NT2/D1 (cell line): ENCODE results near the gene POLN.
A peak's percentile ranks its signal among the peaks of the same experiment; 100 is the strongest.

Source experiments
- DNase-seq: peaks from one replicate; pipeline ENCODE4 v3.0.0-alpha.2; 2011; ENCODE audit warnings: low read depth, low spot score
- H3K27me3 ChIP-seq: 2 replicates; pipeline ENCODE4 v1.6.0; 2011; ENCODE audit warnings: mild to moderate bottlenecking; ENCODE audit not compliant: insufficient read length, insufficient read depth
- H3K36me3 ChIP-seq: 2 replicates; pipeline ENCODE4 v1.6.1; 2011; ENCODE audit warnings: mild to moderate bottlenecking, low read length, mixed read lengths; ENCODE audit not compliant: insufficient read depth, insufficient read length
- H3K4me1 ChIP-seq: 2 replicates; pipeline ENCODE4 v1.5.1; 2011; ENCODE audit not compliant: insufficient read depth, insufficient read length
- H3K4me3 ChIP-seq: 2 replicates; pipeline ENCODE4 v1.5.1; 2011; ENCODE audit warnings: low read depth; ENCODE audit not compliant: insufficient read length
- H3K9ac ChIP-seq: 2 replicates; pipeline ENCODE4 v1.6.0; 2011; ENCODE audit warnings: low read depth; ENCODE audit not compliant: insufficient read length
- H3K9me3 ChIP-seq: 2 replicates; pipeline ENCODE4 v1.5.1; 2011; ENCODE audit warnings: mild to moderate bottlenecking, low read length; ENCODE audit not compliant: insufficient read depth
- SUZ12 ChIP-seq: IDR thresholded peaks from 2 replicates; pipeline ENCODE4 v1.6.1; 2011; ENCODE audit not compliant: insufficient read length, insufficient read depth; ENCODE audit errors: extremely low read depth
- YY1 ChIP-seq: IDR thresholded peaks from 2 replicates; pipeline ENCODE4 v1.6.1; 2011; ENCODE audit not compliant: insufficient read length, insufficient read depth
- ZNF274 ChIP-seq: IDR thresholded peaks from 2 replicates; pipeline ENCODE4 v1.6.1; 2011; ENCODE audit warnings: mild to moderate bottlenecking, low read depth, low read length

The POLN gene

GRCh38 chr4:2159931-2160330, 82.0 kb downstream of the POLN start:
- H3K4me1 ChIP-seq = no peaks in the 10 kb centered on the region
- H3K4me3 ChIP-seq = no peak overlapping the region
- TF ChIP-seq SUZ12 (no peak), YY1 (no peak)
- H3K9me3 ChIP-seq = peaks cover 5% of the 10 kb centered on the region
- DNase-seq = no peak
- no peaks in the 10 kb centered on the region for H3K27me3 ChIP-seq
- no peaks in the 10 kb centered on the region for H3K36me3 ChIP-seq
- H3K9ac ChIP-seq = no peak overlapping the region

DNA sequence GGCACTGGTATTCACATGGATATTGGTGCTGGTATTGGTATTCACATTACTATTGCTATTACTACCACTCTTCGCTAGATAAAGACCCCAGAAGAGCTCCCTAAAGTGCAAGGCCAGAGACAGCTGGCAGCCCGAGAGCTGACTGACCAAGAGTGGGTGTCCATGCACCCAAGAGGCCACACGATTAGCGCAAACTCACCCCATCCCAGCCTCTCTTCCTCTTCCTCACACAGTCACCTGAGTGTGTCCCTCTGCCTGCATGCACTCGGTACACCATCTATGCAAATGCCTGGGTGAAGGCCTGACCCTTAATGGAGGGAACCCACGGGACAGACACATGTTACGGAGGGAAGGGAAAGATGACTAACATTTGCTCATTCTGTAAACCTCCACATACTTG, 86.7 kb downstream of the POLN start:
- no peak for TF ChIP-seq ZNF274
- no peak for TF ChIP-seq SUZ12
- no peak for TF ChIP-seq YY1

DNA sequence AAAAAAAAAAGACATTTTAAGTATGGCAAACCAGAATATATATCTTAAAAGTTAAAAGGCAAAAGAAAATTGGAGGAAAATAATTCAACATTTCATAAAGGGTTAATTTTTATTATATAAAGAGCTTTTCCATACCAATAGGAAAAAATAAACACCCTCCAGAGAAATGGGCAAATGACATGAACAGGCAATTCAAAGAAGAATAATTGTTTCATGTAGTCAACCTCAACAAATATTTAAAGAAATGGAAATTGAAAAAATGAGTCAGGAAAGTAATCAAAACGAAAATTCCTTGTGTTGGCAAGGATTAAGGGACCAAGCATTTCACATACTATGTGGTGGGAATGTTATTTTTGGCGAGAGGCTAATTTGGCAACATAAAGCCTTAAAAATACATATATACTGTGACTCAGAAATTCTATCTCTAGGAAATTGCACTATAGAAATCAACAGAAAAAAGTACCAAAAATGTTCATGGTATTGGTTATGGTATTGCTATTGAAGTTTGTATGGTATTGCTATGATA, 87.6 kb downstream of the POLN start:
- no peak overlapping the region for H3K9ac ChIP-seq
- no peak for DNase-seq
- no peak overlapping the region for H3K4me3 ChIP-seq
- TF ChIP-seq YY1 (no peak), SUZ12 (no peak), ZNF274 (no peak)
- no peaks in the 10 kb centered on the region for H3K4me1 ChIP-seq
- H3K27me3 ChIP-seq = no peaks in the 10 kb centered on the region
- H3K36me3 ChIP-seq = no peaks in the 10 kb centered on the region
- H3K9me3 ChIP-seq = peaks cover 21% of the 10 kb centered on the region

More for the DNA sequence above, 86.7 kb downstream of the POLN start:
- Histone ChIP-seq H3K9ac (no peak overlapping the region), H3K27me3 (no peaks in the 10 kb centered on the region), H3K4me3 (no peak overlapping the region), H3K9me3 (peaks cover 21% of the 10 kb centered on the region), H3K36me3 (no peaks in the 10 kb centered on the region), H3K4me1 (no peaks in the 10 kb centered on the region)
- no peak for DNase-seq

DNA sequence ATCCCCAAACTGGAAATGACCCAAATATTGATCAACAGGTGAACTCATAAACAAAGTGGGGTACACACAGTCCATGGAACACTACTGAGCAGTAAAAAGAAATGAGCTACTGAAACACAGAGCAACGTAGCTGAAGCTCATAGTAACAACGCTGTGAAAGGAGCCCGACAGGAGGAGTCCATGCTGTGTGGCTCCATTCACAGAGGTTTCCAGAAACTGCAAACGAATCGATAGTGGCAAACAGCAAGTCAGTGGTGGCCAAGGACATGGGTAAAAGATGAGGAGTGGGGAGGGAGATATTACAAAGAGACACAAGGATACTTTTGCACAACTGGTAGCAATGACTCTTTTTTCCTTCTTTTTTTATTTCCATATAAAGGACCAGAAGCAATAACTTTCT, 90.4 kb downstream of the POLN start:
- DNase-seq = no peak
- Histone ChIP-seq H3K27me3 (no peaks in the 10 kb centered on the region), H3K4me1 (no peaks in the 10 kb centered on the region), H3K36me3 (no peaks in the 10 kb centered on the region), H3K9me3 (peaks cover 21% of the 10 kb centered on the region), H3K9ac (no peak overlapping the region), H3K4me3 (no peak overlapping the region)
- TF ChIP-seq YY1 (no peak), ZNF274 (no peak), SUZ12 (no peak)

DNA sequence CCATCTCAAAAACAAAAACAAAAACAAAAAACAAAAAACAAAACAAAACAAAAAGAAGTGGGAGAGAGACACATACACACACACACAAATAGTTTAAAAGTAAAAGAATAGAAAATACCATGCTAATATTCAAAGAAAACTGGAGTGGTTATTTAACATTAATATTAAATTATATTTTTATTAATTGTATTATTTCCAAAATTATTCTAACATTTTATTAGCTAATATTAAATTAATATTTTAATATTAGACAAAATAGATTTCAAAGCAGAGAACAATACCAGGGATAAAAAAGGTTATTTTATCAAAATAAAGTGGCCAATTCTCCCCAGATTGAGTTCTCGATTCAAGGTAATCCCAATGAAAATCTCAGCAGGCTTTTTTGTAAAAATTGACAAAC, 91.8 kb downstream of the POLN start:
- TF ChIP-seq ZNF274 (no peak), YY1 (no peak), SUZ12 (no peak)
- no peaks in the 10 kb centered on the region for H3K27me3 ChIP-seq
- no peak for DNase-seq
- no peaks in the 10 kb centered on the region for H3K36me3 ChIP-seq
- H3K9ac ChIP-seq = no peak overlapping the region
- H3K4me1 ChIP-seq = no peaks in the 10 kb centered on the region
- no peak overlapping the region for H3K4me3 ChIP-seq
- H3K9me3 ChIP-seq = peaks cover 17% of the 10 kb centered on the region

GRCh38 chr4:2142630-2143427, 99.1 kb downstream of the POLN start:
- no peak for DNase-seq
- TF ChIP-seq YY1 = no peak
- TF ChIP-seq ZNF274 = no peak
- TF ChIP-seq SUZ12 = no peak
- H3K27me3 ChIP-seq = peaks cover 14% of the 10 kb centered on the region
- H3K9me3 ChIP-seq = no peaks in the 10 kb centered on the region
- H3K36me3 ChIP-seq = no peaks in the 10 kb centered on the region
- H3K9ac ChIP-seq = no peak overlapping the region
- H3K4me1 ChIP-seq = peaks cover 17% of the 10 kb centered on the region
- H3K4me3 ChIP-seq = peak overlapping the region; percentile 4

GRCh38 chr4:2141762-2142451, 100.0 kb downstream of the POLN start:
- Histone ChIP-seq H3K36me3 (no peaks in the 10 kb centered on the region), H3K9ac (no peak overlapping the region), H3K27me3 (peaks cover 18% of the 10 kb centered on the region), H3K4me1 (peaks cover 17% of the 10 kb centered on the region), H3K4me3 (no peak overlapping the region), H3K9me3 (no peaks in the 10 kb centered on the region)
- TF ChIP-seq SUZ12 (no peak), YY1 (no peak), ZNF274 (no peak)
- peak; percentile 61 for DNase-seq
